Calu3 (cell line): ENCODE results near the gene RABGAP1L. TPM values are rescaled to one million over a fixed set of nuclear protein-coding genes. Genes with fewer than 3 reads are reported as not detected.
"Not testable (repeated sequence)": the region's sequence is repeated elsewhere in the genome, so short reads cannot be mapped to it uniquely, and the experiment has no call there.

Experiments used
- BruUV-seq: library from RNA; stranded (reverse); fragments of 400-500 nt; replicated peaks from 2 replicates; lab custom pipeline; 2021; lab: Mats Ljungman, UMichigan
- CTCF ChIA-PET: fragments of 300-600 bp; sonication (Branson Sonifier 250); formaldehyde crosslinking; loops from one replicate; lab custom pipeline; 2022; ENCODE audit warnings: antibody characterized with exemption; lab: Charles Lee
- DNase-seq: peaks from one replicate; pipeline ENCODE4 v3.0.0; 2022
- H3K27ac Mint-ChIP-seq: one replicate; pipeline ENCODE4 v1.8.0; 2022; ENCODE audit warnings: mixed read lengths; ENCODE audit not compliant: unreplicated experiment
- H3K27me3 Mint-ChIP-seq: one replicate; pipeline ENCODE4 v1.8.0; 2022; ENCODE audit warnings: mixed read lengths; ENCODE audit not compliant: unreplicated experiment
- H3K36me3 Mint-ChIP-seq: one replicate; pipeline ENCODE4 v1.8.0; 2022; ENCODE audit warnings: mild to moderate bottlenecking, moderate library complexity, mixed read lengths; ENCODE audit not compliant: insufficient read depth, unreplicated experiment
- H3K4me1 Mint-ChIP-seq: one replicate; pipeline ENCODE4 v1.8.0; 2022; ENCODE audit warnings: mild to moderate bottlenecking, low read depth, mixed read lengths; ENCODE audit not compliant: unreplicated experiment
- H3K4me3 Mint-ChIP-seq: one replicate; pipeline ENCODE4 v1.8.0; 2022; ENCODE audit warnings: mild to moderate bottlenecking, low read depth, moderate library complexity, mixed read lengths; ENCODE audit not compliant: unreplicated experiment
- H3K9me3 Mint-ChIP-seq: one replicate; pipeline ENCODE4 v1.8.0; 2022; ENCODE audit warnings: low read depth, mixed read lengths; ENCODE audit not compliant: unreplicated experiment
- CTCF ChIP-seq: fragments of 200-600 bp; IDR thresholded peaks from one replicate; pipeline ENCODE4 v1.8.0; 2022; ENCODE audit warnings: antibody characterized with exemption; ENCODE audit not compliant: unreplicated experiment
- intact Hi-C: fragments of 100-400 bp; cut with micrococcal nuclease; formaldehyde crosslinking; loops from one replicate; pipeline ENCODE4 v1.10.0; 2022; ENCODE audit not compliant: unreplicated experiment
- total RNA-seq: library from RNA; stranded (reverse); gene quantifications from 2 replicates; pipeline ENCODE4 v1.2.3, GENCODE V29; 2022

RABGAP1L gene
- total RNA-seq, 1 experiment from 2014 or later: 135 TPM

- CTCF ChIA-PET: interaction anchor here (0.5 kb wide), 1 partner anchor 111 kb away, joined by 3 read pairs; no protein-coding TSS in a partner anchor
- Mint-ChIP-seq H3K27ac (no peak overlapping the region), H3K4me3 (no peak overlapping the region), H3K36me3 (no peaks in the 10 kb centered on the region), H3K9me3 (no peaks in the 10 kb centered on the region), H3K27me3 (no peaks in the 10 kb centered on the region), H3K4me1 (peaks cover 24% of the 10 kb centered on the region)
- no peak for TF ChIP-seq CTCF
- DNase-seq: no peak
- intact Hi-C loops: no loop called here
- BruUV-seq: no TSS peak
These were observed 653.3 kb downstream of the RABGAP1L start for GRCh38 chr1:174812656-174813055.

GRCh38 chr1:174815036-174815435 is 655.7 kb downstream of the RABGAP1L start:
- no peaks in the 10 kb centered on the region for H3K9me3 Mint-ChIP-seq
- no peak for TF ChIP-seq CTCF
- H3K27me3 Mint-ChIP-seq: no peaks in the 10 kb centered on the region
- BruUV-seq: no TSS peak
- H3K4me1 Mint-ChIP-seq: peaks cover 47% of the 10 kb centered on the region
- CTCF ChIA-PET: interaction anchor here (0.7 to 1.1 kb wide), 5 partner anchors 9 to 1408 kb away, joined by 3 to 6 read pairs (median 3); no protein-coding TSS in a partner anchor
- H3K36me3 Mint-ChIP-seq: no peaks in the 10 kb centered on the region
- H3K27ac Mint-ChIP-seq: peak overlapping the region; percentile 76
- intact Hi-C loops: loop anchor here (5.0 kb wide), 1 partner anchor 57 kb away; no protein-coding TSS in a partner anchor
- no peak overlapping the region for H3K4me3 Mint-ChIP-seq
- peak; percentile 45 for DNase-seq

- CTCF ChIA-PET: interaction anchor here (0.7 to 1.1 kb wide), 4 partner anchors 9 to 1408 kb away, joined by 3 to 6 read pairs (median 4); no protein-coding TSS in a partner anchor
- no TSS peak for BruUV-seq
- Mint-ChIP-seq H3K4me1 (peaks cover 51% of the 10 kb centered on the region), H3K27me3 (no peaks in the 10 kb centered on the region), H3K36me3 (no peaks in the 10 kb centered on the region), H3K27ac (no peak overlapping the region), H3K4me3 (no peak overlapping the region), H3K9me3 (peaks cover 2% of the 10 kb centered on the region)
- intact Hi-C loops: loop anchor here (5.0 kb wide), 1 partner anchor 57 kb away; no protein-coding TSS in a partner anchor
- DNase-seq: no peak
- no peak for TF ChIP-seq CTCF
These were observed 656.2 kb downstream of the RABGAP1L start for GRCh38 chr1:174815474-174815908.

- CTCF ChIA-PET, H3K9me3 Mint-ChIP-seq: not testable (repeated sequence)
These were observed 657.3 kb downstream of the RABGAP1L start for GRCh38 chr1:174816621-174817020.

More at GRCh38 chr1:174816621-174817020, 657.3 kb downstream of the RABGAP1L start:
- BruUV-seq, H3K27me3 Mint-ChIP-seq, DNase-seq, H3K36me3 Mint-ChIP-seq, H3K27ac Mint-ChIP-seq, H3K4me3 Mint-ChIP-seq: not testable (repeated sequence)
- intact Hi-C loops: loop anchor here (5.0 kb wide), 1 partner anchor 56 kb away; no protein-coding TSS in a partner anchor
- peaks cover 51% of the 10 kb centered on the region for H3K4me1 Mint-ChIP-seq
